Parathyroid adenoma (tissue), 2 donors: ENCODE results near the gene EXD3.

Experiments used
- H2AFZ ChIP-seq: fragments of 300-600 bp; sonication (generic); one replicate; pipeline ENCODE4 v1.7.0; 2017; ENCODE audit warnings: antibody characterized with exemption, mild to moderate bottlenecking
- H3K27ac ChIP-seq: fragments of 300-600 bp; sonication (generic); one replicate; pipeline ENCODE4 v1.7.0; 2017
- H3K27me3 ChIP-seq: fragments of 300-600 bp; sonication (generic); one replicate; pipeline ENCODE4 v1.7.0; 2017; ENCODE audit warnings: low read length; ENCODE audit not compliant: control insufficient read depth, insufficient read depth
- H3K36me3 ChIP-seq: fragments of 300-600 bp; sonication (generic); one replicate; pipeline ENCODE4 v1.7.0; 2017; ENCODE audit warnings: low read length; ENCODE audit not compliant: control insufficient read depth, insufficient read depth
- H3K4me1 ChIP-seq: fragments of 300-600 bp; sonication (generic); one replicate; pipeline ENCODE4 v1.7.0; 2017; ENCODE audit warnings: control low read depth
- H3K4me2 ChIP-seq: fragments of 300-600 bp; sonication (generic); one replicate; pipeline ENCODE4 v1.7.0; 2017; ENCODE audit warnings: low read length
- H3K4me3 ChIP-seq: fragments of 300-600 bp; sonication (generic); one replicate; pipeline ENCODE4 v1.7.0; 2017; ENCODE audit warnings: low read depth, low read length
- H3K79me2 ChIP-seq: fragments of 300-600 bp; sonication (generic); one replicate; pipeline ENCODE4 v1.7.0; 2017; ENCODE audit warnings: control low read depth
- H3K9ac ChIP-seq: fragments of 300-600 bp; sonication (generic); one replicate; pipeline ENCODE4 v1.7.0; 2017; ENCODE audit warnings: mild to moderate bottlenecking
- H3K9me3 ChIP-seq: fragments of 300-600 bp; sonication (generic); one replicate; pipeline ENCODE4 v1.7.0; 2017; ENCODE audit warnings: low read length; ENCODE audit not compliant: control insufficient read depth
- CTCF ChIP-seq: fragments of 300-600 bp; sonication (generic); IDR thresholded peaks from one replicate; pipeline ENCODE4 v1.7.0; 2017; ENCODE audit warnings: antibody characterized with exemption, mild to moderate bottlenecking
- donor health status: primary hyperparathyroidism.

Gene EXD3

GRCh38 chr9:137462986-137463930, 40.3 kb upstream of the EXD3 start:
- Histone ChIP-seq H2AFZ (no peak overlapping the region), H3K27me3 (no peaks in the 10 kb centered on the region), H3K27ac (no peak overlapping the region), H3K4me2 (no peak overlapping the region), H3K4me3 (no peak overlapping the region), H3K36me3 (no peaks in the 10 kb centered on the region), H3K9me3 (no peaks in the 10 kb centered on the region), H3K79me2 (no peaks in the 10 kb centered on the region), H3K9ac (no peak overlapping the region), H3K4me1 (no peaks in the 10 kb centered on the region)
- no peak for TF ChIP-seq CTCF

GRCh38 chr9:137462396-137462985, 39.5 kb upstream of the EXD3 start:
- no peak overlapping the region for H3K4me2 ChIP-seq
- no peak overlapping the region for H3K9ac ChIP-seq
- H3K27me3 ChIP-seq: no peaks in the 10 kb centered on the region
- H3K4me3 ChIP-seq: no peak overlapping the region
- no peaks in the 10 kb centered on the region for H3K9me3 ChIP-seq
- H2AFZ ChIP-seq: no peak overlapping the region
- H3K79me2 ChIP-seq: no peaks in the 10 kb centered on the region
- no peaks in the 10 kb centered on the region for H3K36me3 ChIP-seq
- no peak for TF ChIP-seq CTCF
- H3K27ac ChIP-seq: no peak overlapping the region
- H3K4me1 ChIP-seq: no peaks in the 10 kb centered on the region

- Histone ChIP-seq H3K27ac (no peak overlapping the region), H3K9ac (no peak overlapping the region), H3K36me3 (no peaks in the 10 kb centered on the region), H3K4me1 (no peaks in the 10 kb centered on the region), H3K27me3 (no peaks in the 10 kb centered on the region), H2AFZ (no peak overlapping the region), H3K4me2 (no peak overlapping the region), H3K9me3 (no peaks in the 10 kb centered on the region), H3K79me2 (no peaks in the 10 kb centered on the region), H3K4me3 (no peak overlapping the region)
- TF ChIP-seq CTCF: no peak
Measured at GRCh38 chr9:137461663-137462395, 38.9 kb upstream of the EXD3 start.

GRCh38 chr9:137461316-137461662, 38.3 kb upstream of the EXD3 start:
- Histone ChIP-seq H3K4me1 (no peaks in the 10 kb centered on the region), H3K79me2 (no peaks in the 10 kb centered on the region), H3K9me3 (no peaks in the 10 kb centered on the region), H3K9ac (no peak overlapping the region), H3K36me3 (no peaks in the 10 kb centered on the region), H3K4me3 (no peak overlapping the region), H3K27ac (no peak overlapping the region), H3K4me2 (no peak overlapping the region), H3K27me3 (no peaks in the 10 kb centered on the region), H2AFZ (no peak overlapping the region)
- TF ChIP-seq CTCF: no peak
